Astrocyte of the cerebellum (primary cell): ENCODE measurements around the gene GPATCH3.
A peak's percentile ranks its signal among the peaks of the same experiment; 100 is the strongest.

Source experiments
- DNase-seq: peaks from one replicate; pipeline ENCODE4 v3.0.0-alpha.2; 2011; ENCODE audit warnings: low read depth
- H3K4me3 ChIP-seq: 2 replicates; pipeline ENCODE4 v1.5.1; 2011; ENCODE audit warnings: mild to moderate bottlenecking, low read depth, low read length, moderate library complexity
- CTCF ChIP-seq: IDR thresholded peaks from 2 replicates; pipeline ENCODE4 v1.5.1; 2012; ENCODE audit warnings: low read length, low read depth, moderate library complexity, mild to moderate bottlenecking; ENCODE audit errors: missing control alignments
- in situ Hi-C: cut with HindIII; loops from 2 replicates; pipeline ENCODE4 v1.10.0; 2017; ENCODE audit warnings: low sequenced_read_pairs

Gene GPATCH3

GRCh38 chr1:26864610-26865480, 35.4 kb downstream of the GPATCH3 start:
- in situ Hi-C loops: no loop called here
- peak overlapping the region; percentile 57 for H3K4me3 ChIP-seq
- DNase-seq: peak; percentile 93
- no peak for TF ChIP-seq CTCF

- TF ChIP-seq CTCF: no peak
- DNase-seq: no peak
- H3K4me3 ChIP-seq: no peak overlapping the region
- in situ Hi-C loops: no loop called here
These were observed 36.6 kb downstream of the GPATCH3 start for GRCh38 chr1:26863685-26864077.

- H3K4me3 ChIP-seq: no peak within 1 kb of the TSS
- peak; percentile 20 for TF ChIP-seq CTCF
- in situ Hi-C loops: no loop called here
- no peak for DNase-seq
These were observed 37.2 kb downstream of the GPATCH3 start, which contains the start of gene SFN for GRCh38 chr1:26862781-26863684. TSS of gene SFN (plus strand) at chr1:26863149. CDS start at chr1:26863213, 64 bp downstream.

GRCh38 chr1:26861889-26862378, 38.3 kb downstream of the GPATCH3 start:
- TF ChIP-seq CTCF: no peak
- no peak for DNase-seq
- H3K4me3 ChIP-seq: no peak overlapping the region
- in situ Hi-C loops: no loop called here

- in situ Hi-C loops: no loop called here
- H3K4me3 ChIP-seq: no peak overlapping the region
- no peak for DNase-seq
- peak; percentile 34 for TF ChIP-seq CTCF
These were observed 39.0 kb downstream of the GPATCH3 start for GRCh38 chr1:26861286-26861701.

- H3K4me3 ChIP-seq: no peak overlapping the region
- in situ Hi-C loops: no loop called here
- no peak for DNase-seq
- TF ChIP-seq CTCF: no peak
These were observed 41.2 kb downstream of the GPATCH3 start for GRCh38 chr1:26858891-26859640.
